ENCODE data around the gene HSPB7. TPM values are rescaled to one million over a fixed set of nuclear protein-coding genes. Genes with fewer than 3 reads are reported as not detected.

HSPB7 gene
- polyA plus RNA-seq, 1 donor (not counting 4 experiments of a cell fraction or from before 2014, with no cell fraction given), result 0.05 TPM

DNA sequence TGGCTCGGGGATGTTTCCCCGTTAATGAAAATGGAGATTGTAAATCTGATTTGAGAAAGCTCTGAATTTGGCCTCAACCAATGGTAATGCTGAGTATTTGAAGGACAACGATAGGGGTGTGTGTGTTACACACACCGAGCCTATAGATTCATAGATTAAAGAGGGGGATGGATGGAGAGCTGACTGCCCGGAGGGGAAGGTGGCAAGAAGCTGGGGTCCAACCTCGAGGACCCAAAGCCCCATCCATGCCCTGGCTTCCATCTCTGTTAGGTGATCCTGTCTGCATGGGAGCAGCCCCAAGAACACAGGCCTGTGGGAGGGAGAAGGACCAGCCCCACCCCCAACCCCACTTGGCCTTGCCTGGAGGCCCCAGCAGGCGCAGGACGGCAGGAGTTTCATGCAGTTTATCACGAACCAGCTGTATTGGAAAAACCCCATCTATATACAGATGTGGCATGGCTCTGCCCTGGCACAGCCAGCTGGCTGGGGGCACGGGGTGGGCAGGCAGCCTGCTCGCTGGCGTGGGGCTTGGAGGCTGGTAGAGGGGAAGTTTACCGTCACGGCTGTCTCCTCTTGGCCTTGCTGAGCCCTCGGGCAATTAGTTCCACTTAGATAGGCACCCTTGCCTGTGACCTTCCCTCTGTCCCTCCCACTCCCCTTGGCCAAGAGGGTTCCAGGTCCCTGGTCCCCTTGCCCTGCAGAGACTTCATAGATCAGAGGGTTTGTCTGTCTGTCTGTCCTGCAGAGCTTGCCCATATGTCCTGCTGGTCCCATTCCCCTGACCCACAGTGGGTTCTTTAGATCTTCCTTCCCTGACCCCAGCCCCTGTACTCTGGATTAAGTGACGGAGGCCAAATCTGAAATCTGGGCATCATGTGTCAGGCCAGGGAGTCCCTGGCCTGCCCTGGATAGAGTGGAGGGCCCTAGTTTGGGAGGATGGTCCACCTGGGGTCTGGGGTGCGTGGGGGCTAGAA is 3.0 kb downstream of the HSPB7 start:
- Histone ChIP-seq H3K4me2 (ENCODE audit: control insufficient read depth, extremely low read depth, insufficient read depth, low read depth, low read length) (no peak overlapping the region), H3K27ac (ENCODE audit: control insufficient read depth, insufficient read depth, low read length) (no peak overlapping the region), H3K9me1 (ENCODE audit: control insufficient read depth, extremely low read depth, insufficient read depth, low read length) (no peaks in the 10 kb centered on the region), H3K36me3 (ENCODE audit: control insufficient read depth in 2 of 2, extremely low read depth in 1 of 2, insufficient read depth in 2 of 2, low read length in 2 of 2) (no peaks in the 10 kb centered on the region), H3K4me1 (ENCODE audit: control insufficient read depth, extremely low read depth, insufficient read depth, low read length) (peaks cover 4% of the 10 kb centered on the region), H3K4me3 (ENCODE audit: control insufficient read depth in 2 of 3, extremely low read depth in 1 of 3, insufficient read depth in 2 of 3, low read depth in 1 of 3, low read length in 3 of 3) (no peak overlapping the region), H3K79me2 (ENCODE audit: control insufficient read depth, insufficient read depth, low read length) (no peaks in the 10 kb centered on the region), H3K9ac (ENCODE audit: control insufficient read depth, extremely low read depth, insufficient read depth, low read length) (no peak overlapping the region), H2AFZ (ENCODE audit: control insufficient read depth, low read length) (no peak overlapping the region), H3K9me3 (ENCODE audit: control insufficient read depth, low read depth, low read length) (no peaks in the 10 kb centered on the region), H3K27me3 (ENCODE audit: control insufficient read depth, extremely low read depth, insufficient read depth, low read length) (no peaks in the 10 kb centered on the region), H4K20me1 (ENCODE audit: control insufficient read depth, extremely low read depth, insufficient read depth, low read length) (peaks cover 5% of the 10 kb centered on the region)
- dilution Hi-C loops (cut with MboI; ENCODE audit: extremely low pct_ligation_motif_present, low sequenced_read_pairs), result no loop called here
- TF ChIP-seq EZH2 (IDR thresholded peaks at IDR 0.05; ENCODE audit: low read length), result no peak
- TF ChIP-seq, protein P1, sequence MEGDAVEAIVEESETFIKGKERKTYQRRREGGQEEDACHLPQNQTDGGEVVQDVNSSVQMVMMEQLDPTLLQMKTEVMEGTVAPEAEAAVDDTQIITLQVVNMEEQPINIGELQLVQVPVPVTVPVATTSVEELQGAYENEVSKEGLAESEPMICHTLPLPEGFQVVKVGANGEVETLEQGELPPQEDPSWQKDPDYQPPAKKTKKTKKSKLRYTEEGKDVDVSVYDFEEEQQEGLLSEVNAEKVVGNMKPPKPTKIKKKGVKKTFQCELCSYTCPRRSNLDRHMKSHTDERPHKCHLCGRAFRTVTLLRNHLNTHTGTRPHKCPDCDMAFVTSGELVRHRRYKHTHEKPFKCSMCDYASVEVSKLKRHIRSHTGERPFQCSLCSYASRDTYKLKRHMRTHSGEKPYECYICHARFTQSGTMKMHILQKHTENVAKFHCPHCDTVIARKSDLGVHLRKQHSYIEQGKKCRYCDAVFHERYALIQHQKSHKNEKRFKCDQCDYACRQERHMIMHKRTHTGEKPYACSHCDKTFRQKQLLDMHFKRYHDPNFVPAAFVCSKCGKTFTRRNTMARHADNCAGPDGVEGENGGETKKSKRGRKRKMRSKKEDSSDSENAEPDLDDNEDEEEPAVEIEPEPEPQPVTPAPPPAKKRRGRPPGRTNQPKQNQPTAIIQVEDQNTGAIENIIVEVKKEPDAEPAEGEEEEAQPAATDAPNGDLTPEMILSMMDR (optimal IDR thresholded peaks at IDR 0.05 in 1 of 3, IDR thresholded peaks at IDR 0.05 in 1 of 3, conservative IDR thresholded peaks at IDR 0.05 in 1 of 3; ENCODE audit: extremely low read depth in 1 of 3, insufficient read depth in 2 of 3, low read length in 3 of 3), result no peak
- DNase-seq (ENCODE audit: low read depth, low spot score), result no peak
- no peak for FAIRE-seq

DNA sequence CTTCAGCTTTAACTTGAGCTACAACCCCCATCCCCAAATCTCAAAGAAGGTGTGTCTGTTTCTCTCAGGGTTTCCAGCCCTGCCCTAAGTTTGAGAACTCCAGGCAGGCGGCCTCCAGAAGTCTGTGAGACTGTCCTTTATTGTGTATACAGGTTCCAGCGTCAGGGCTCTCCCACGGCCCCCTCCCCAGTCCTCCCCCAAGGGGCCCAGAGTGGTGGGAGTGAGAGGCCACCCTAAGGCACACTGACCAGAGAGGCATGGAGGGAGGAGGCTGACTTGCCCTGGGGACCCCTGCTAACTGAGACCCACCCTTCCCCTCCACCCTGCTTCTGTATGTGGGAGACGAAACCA is 4.0 kb downstream of the HSPB7 start:
- Histone ChIP-seq H3K4me2 (ENCODE audit: control insufficient read depth, extremely low read depth, insufficient read depth, low read depth, low read length) (no peak overlapping the region), H3K9ac (ENCODE audit: control insufficient read depth, extremely low read depth, insufficient read depth, low read length) (no peak overlapping the region), H4K20me1 (ENCODE audit: control insufficient read depth, extremely low read depth, insufficient read depth, low read length) (peaks cover 5% of the 10 kb centered on the region), H3K9me1 (ENCODE audit: control insufficient read depth, extremely low read depth, insufficient read depth, low read length) (no peaks in the 10 kb centered on the region), H2AFZ (ENCODE audit: control insufficient read depth, low read length) (no peak overlapping the region), H3K27me3 (ENCODE audit: control insufficient read depth, extremely low read depth, insufficient read depth, low read length) (no peaks in the 10 kb centered on the region), H3K36me3 (ENCODE audit: control insufficient read depth in 2 of 2, extremely low read depth in 1 of 2, insufficient read depth in 2 of 2, low read length in 2 of 2) (no peaks in the 10 kb centered on the region), H3K79me2 (ENCODE audit: control insufficient read depth, insufficient read depth, low read length) (no peaks in the 10 kb centered on the region), H3K4me3 (ENCODE audit: control insufficient read depth in 2 of 3, extremely low read depth in 1 of 3, insufficient read depth in 2 of 3, low read depth in 1 of 3, low read length in 3 of 3) (no peak overlapping the region), H3K9me3 (ENCODE audit: control insufficient read depth, low read depth, low read length) (no peaks in the 10 kb centered on the region), H3K4me1 (ENCODE audit: control insufficient read depth, extremely low read depth, insufficient read depth, low read length) (peaks cover 4% of the 10 kb centered on the region), H3K27ac (ENCODE audit: control insufficient read depth, insufficient read depth, low read length) (no peak overlapping the region)
- TF ChIP-seq, protein P1 (optimal IDR thresholded peaks at IDR 0.05 in 1 of 3, IDR thresholded peaks at IDR 0.05 in 1 of 3, conservative IDR thresholded peaks at IDR 0.05 in 1 of 3; ENCODE audit: extremely low read depth in 1 of 3, insufficient read depth in 2 of 3, low read length in 3 of 3), result no peak
- dilution Hi-C loops (cut with MboI; ENCODE audit: extremely low pct_ligation_motif_present, low sequenced_read_pairs), result no loop called here
- DNase-seq (ENCODE audit: low read depth, low spot score) (no peak), FAIRE-seq (no peak)
